T-helper 17 cell (primary cell): ENCODE measurements around the gene TAF3. TPM values are rescaled to one million over a fixed set of nuclear protein-coding genes. Genes with fewer than 3 reads are reported as not detected.

Experiments used
- ATAC-seq: fragments of 150-1000 bp; cut with Tn5 transposase; 2 replicates; pipeline ENCODE4 v1.10.0; 2021; ENCODE audit warnings: mild to moderate bottlenecking, moderate library complexity
- DNase-seq, 3 donors: peaks; one replicate each; pipeline versions ENCODE4 v3.0.0 to v3.0.0-alpha.2; 2020 to 2021
- H3K9me3 ChIP-seq: one replicate; pipeline ENCODE4 v1.7.0; 2013; ENCODE audit warnings: low read length, mild to moderate bottlenecking; ENCODE audit not compliant: control insufficient read depth, poor library complexity, severe bottlenecking
- H3K27ac Mint-ChIP-seq: one replicate; pipeline ENCODE4 v1.8.0; 2022; ENCODE audit warnings: mild to moderate bottlenecking, moderate library complexity, mixed read lengths
- H3K27me3 Mint-ChIP-seq: one replicate; pipeline ENCODE4 v1.8.0; 2022; ENCODE audit warnings: mixed read lengths
- H3K36me3 Mint-ChIP-seq: one replicate; pipeline ENCODE4 v1.8.0; 2022; ENCODE audit warnings: low read depth, mixed read lengths
- H3K4me1 Mint-ChIP-seq: one replicate; pipeline ENCODE4 v1.8.0; 2022; ENCODE audit warnings: mild to moderate bottlenecking, mixed read lengths
- H3K4me3 Mint-ChIP-seq: one replicate; pipeline ENCODE4 v1.8.0; 2022; ENCODE audit warnings: mild to moderate bottlenecking, moderate library complexity, mixed read lengths
- total RNA-seq, 4 donors: library from RNA in 2 of 4; stranded (reverse) in 2 of 4; gene quantifications; one replicate each; pipeline ENCODE4 v1.2.3 and lab custom pipeline; 2022 to 2026

TAF3 gene
- total RNA-seq, 2 donors from 2014 or later, result 17.0 to 18.4 TPM

DNA sequence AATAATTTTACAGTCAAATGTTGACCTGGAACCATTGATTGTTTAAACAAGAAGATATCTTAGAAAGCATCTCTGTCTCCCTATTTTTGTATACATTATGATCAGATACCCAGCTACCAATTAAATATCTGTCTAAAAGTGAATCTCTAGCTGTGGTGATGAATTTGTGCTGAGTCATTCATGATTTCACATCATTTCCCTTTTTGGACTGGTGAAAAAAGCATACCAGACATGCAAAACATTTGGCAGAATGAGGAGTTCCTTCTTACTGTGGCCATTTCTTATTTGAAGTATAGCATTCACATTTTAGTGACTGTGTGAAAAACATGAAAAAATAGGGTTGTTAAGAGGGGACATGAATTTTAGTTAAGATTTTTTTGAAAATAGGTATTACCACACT lies 138.2 kb downstream of the TAF3 start:
- Mint-ChIP-seq H3K27me3 (no peaks in the 10 kb centered on the region), H3K4me3 (no peak overlapping the region), H3K27ac (no peak overlapping the region), H3K4me1 (peaks cover 9% of the 10 kb centered on the region), H3K36me3 (no peaks in the 10 kb centered on the region)
- DNase-seq, result no peak
- ATAC-seq, result no peak
- no peaks in the 10 kb centered on the region for H3K9me3 ChIP-seq

DNA sequence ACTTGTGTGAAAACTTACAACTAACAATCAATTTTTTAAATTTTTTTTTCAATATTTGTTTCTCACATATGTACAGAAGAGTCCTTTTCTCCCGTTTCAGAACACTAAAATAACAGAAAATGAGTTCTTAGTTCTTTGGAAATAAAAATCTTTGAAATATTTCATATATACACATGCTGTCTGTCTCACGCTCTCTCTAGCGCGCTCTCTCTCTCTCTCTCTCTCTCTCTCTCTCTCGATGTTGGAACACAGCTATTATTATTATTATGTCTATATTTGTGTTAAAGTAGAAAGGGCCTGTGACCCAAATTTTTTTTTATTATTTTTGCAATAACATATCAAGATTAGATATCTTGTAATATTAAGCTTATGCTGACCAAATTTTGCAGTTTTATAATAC lies 139.3 kb downstream of the TAF3 start:
- H3K4me3 Mint-ChIP-seq, result no peak overlapping the region
- DNase-seq, result no peak
- no peaks in the 10 kb centered on the region for H3K9me3 ChIP-seq
- no peak overlapping the region for H3K27ac Mint-ChIP-seq
- H3K27me3 Mint-ChIP-seq, result no peaks in the 10 kb centered on the region
- H3K4me1 Mint-ChIP-seq, result peaks cover 6% of the 10 kb centered on the region
- H3K36me3 Mint-ChIP-seq, result no peaks in the 10 kb centered on the region
- no peak for ATAC-seq

- Mint-ChIP-seq H3K27ac (no peak overlapping the region), H3K27me3 (no peaks in the 10 kb centered on the region), H3K36me3 (no peaks in the 10 kb centered on the region), H3K4me3 (no peak overlapping the region), H3K4me1 (peaks cover 6% of the 10 kb centered on the region)
- ATAC-seq, result no peak
- DNase-seq, result no peak
- no peaks in the 10 kb centered on the region for H3K9me3 ChIP-seq
These were observed 140.1 kb downstream of the TAF3 start for GRCh38 chr10:7958442-7958841.

- DNase-seq (no peak), ATAC-seq (no peak)
- Mint-ChIP-seq H3K36me3 (peaks cover 9% of the 10 kb centered on the region), H3K27me3 (no peaks in the 10 kb centered on the region), H3K4me3 (no peak overlapping the region), H3K4me1 (peaks cover 10% of the 10 kb centered on the region), H3K27ac (no peak overlapping the region)
- no peaks in the 10 kb centered on the region for H3K9me3 ChIP-seq
These were observed 141.8 kb downstream of the TAF3 start for GRCh38 chr10:7960108-7960507.

GRCh38 chr10:7962592-7962991 lies 144.3 kb downstream of the TAF3 start:
- ATAC-seq, result no peak
- Mint-ChIP-seq H3K4me1 (peaks cover 8% of the 10 kb centered on the region), H3K27ac (no peak overlapping the region), H3K36me3 (peaks cover 13% of the 10 kb centered on the region), H3K27me3 (no peaks in the 10 kb centered on the region), H3K4me3 (no peak overlapping the region)
- H3K9me3 ChIP-seq, result no peaks in the 10 kb centered on the region
- DNase-seq, result no peak

GRCh38 chr10:7965457-7965856 lies 147.2 kb downstream of the TAF3 start:
- no peaks in the 10 kb centered on the region for H3K9me3 ChIP-seq
- Mint-ChIP-seq H3K4me3 (no peak overlapping the region), H3K4me1 (peaks cover 14% of the 10 kb centered on the region), H3K27ac (no peak overlapping the region), H3K36me3 (peaks cover 17% of the 10 kb centered on the region), H3K27me3 (no peaks in the 10 kb centered on the region)
- no peak for DNase-seq
- ATAC-seq, result no peak

DNA sequence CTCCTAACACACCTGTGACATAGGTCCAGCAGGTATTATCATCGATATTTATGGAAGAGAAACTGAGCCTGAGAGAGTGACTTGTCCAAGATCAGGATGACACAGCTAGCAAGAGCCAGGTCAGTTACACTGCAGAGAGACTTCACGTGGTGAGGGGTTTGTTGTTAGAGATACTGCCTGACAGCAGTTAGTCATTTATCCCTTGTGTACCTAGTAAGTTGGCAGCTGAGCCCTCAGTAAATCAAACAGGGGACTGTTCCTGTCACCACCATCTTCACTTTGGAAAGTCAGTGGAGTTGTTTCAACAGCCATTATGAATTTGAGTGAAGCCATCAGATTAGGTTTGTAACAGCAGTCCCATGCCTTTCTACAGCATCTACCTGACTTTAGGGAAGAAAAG lies 148.7 kb downstream of the TAF3 start:
- H3K36me3 Mint-ChIP-seq, result peaks cover 17% of the 10 kb centered on the region
- H3K9me3 ChIP-seq, result no peaks in the 10 kb centered on the region
- no peak overlapping the region for H3K4me3 Mint-ChIP-seq
- H3K27me3 Mint-ChIP-seq, result no peaks in the 10 kb centered on the region
- H3K4me1 Mint-ChIP-seq, result peaks cover 14% of the 10 kb centered on the region
- ATAC-seq, result no peak
- no peak overlapping the region for H3K27ac Mint-ChIP-seq
- no peak for DNase-seq

- Mint-ChIP-seq H3K27me3 (no peaks in the 10 kb centered on the region), H3K4me1 (peaks cover 9% of the 10 kb centered on the region), H3K27ac (no peak overlapping the region), H3K36me3 (peaks cover 17% of the 10 kb centered on the region), H3K4me3 (no peak overlapping the region)
- no peak for DNase-seq
- no peak for ATAC-seq
- no peaks in the 10 kb centered on the region for H3K9me3 ChIP-seq
These were observed 150.3 kb downstream of the TAF3 start for GRCh38 chr10:7968510-7969112.

- Mint-ChIP-seq H3K4me1 (peaks cover 9% of the 10 kb centered on the region), H3K4me3 (no peak overlapping the region), H3K27ac (no peak overlapping the region), H3K36me3 (peaks cover 12% of the 10 kb centered on the region), H3K27me3 (no peaks in the 10 kb centered on the region)
- DNase-seq (no peak), ATAC-seq (no peak)
- no peaks in the 10 kb centered on the region for H3K9me3 ChIP-seq
These were observed 151.3 kb downstream of the TAF3 start for GRCh38 chr10:7969623-7970022.

DNA sequence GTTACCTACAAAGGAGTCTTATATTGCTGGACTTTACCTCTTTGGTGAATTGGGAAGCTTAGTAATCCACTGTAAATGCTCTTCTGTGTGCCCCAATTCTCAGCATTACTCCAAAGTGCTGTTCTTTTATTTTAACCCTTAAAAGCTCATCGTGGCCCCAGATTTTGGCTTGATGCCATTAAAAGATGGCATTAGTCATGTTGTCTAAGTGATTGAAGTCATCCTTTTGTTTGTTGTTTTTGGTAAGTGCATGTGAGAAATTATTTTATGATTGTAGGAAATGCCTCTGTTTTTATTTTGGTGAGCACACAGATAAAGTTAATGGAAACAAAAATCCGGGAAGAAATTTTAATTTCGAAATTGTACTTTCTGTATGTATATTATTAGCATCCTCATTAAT lies 153.6 kb downstream of the TAF3 start:
- no peaks in the 10 kb centered on the region for H3K9me3 ChIP-seq
- Mint-ChIP-seq H3K4me1 (peaks cover 6% of the 10 kb centered on the region), H3K36me3 (peaks cover 5% of the 10 kb centered on the region), H3K27ac (no peak overlapping the region), H3K27me3 (no peaks in the 10 kb centered on the region), H3K4me3 (no peak overlapping the region)
- DNase-seq (no peak), ATAC-seq (no peak)

- peaks cover 6% of the 10 kb centered on the region for H3K4me1 Mint-ChIP-seq
- H3K27ac Mint-ChIP-seq, result no peak overlapping the region
- no peak for DNase-seq
- peaks cover 5% of the 10 kb centered on the region for H3K36me3 Mint-ChIP-seq
- H3K27me3 Mint-ChIP-seq, result no peaks in the 10 kb centered on the region
- no peak for ATAC-seq
- no peak overlapping the region for H3K4me3 Mint-ChIP-seq
- no peaks in the 10 kb centered on the region for H3K9me3 ChIP-seq
These were observed 154.1 kb downstream of the TAF3 start for GRCh38 chr10:7972367-7972766.

GRCh38 chr10:7980196-7980595 lies 161.9 kb downstream of the TAF3 start:
- Mint-ChIP-seq H3K4me1 (no peaks in the 10 kb centered on the region), H3K36me3 (peaks cover 1% of the 10 kb centered on the region), H3K27me3 (no peaks in the 10 kb centered on the region), H3K4me3 (no peak overlapping the region), H3K27ac (no peak overlapping the region)
- H3K9me3 ChIP-seq, result no peaks in the 10 kb centered on the region
- no peak for ATAC-seq
- no peak for DNase-seq

DNA sequence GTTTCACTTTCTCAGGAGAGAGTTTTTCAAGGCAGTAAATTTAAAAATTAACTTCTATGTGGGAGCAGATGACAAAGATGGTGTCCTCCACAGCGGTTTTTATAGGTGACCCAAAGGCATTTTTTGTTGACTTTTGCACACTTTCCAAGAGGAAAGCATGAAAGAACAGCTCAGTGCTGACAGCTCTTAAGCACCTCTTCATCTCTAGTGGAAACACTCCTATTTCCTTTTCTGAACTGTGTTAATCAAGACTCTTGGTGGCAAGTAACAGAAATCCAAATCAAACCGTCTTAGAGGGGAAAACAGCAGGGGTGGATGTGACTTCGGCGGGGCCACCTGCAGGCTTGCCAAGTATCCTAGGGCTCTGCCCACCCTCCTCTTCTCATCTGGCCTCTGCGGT lies 164.4 kb downstream of the TAF3 start:
- Mint-ChIP-seq H3K4me3 (no peak overlapping the region), H3K4me1 (peaks cover 3% of the 10 kb centered on the region), H3K27me3 (no peaks in the 10 kb centered on the region), H3K27ac (no peak overlapping the region), H3K36me3 (peaks cover 6% of the 10 kb centered on the region)
- no peak for DNase-seq
- no peak for ATAC-seq
- no peaks in the 10 kb centered on the region for H3K9me3 ChIP-seq

DNA sequence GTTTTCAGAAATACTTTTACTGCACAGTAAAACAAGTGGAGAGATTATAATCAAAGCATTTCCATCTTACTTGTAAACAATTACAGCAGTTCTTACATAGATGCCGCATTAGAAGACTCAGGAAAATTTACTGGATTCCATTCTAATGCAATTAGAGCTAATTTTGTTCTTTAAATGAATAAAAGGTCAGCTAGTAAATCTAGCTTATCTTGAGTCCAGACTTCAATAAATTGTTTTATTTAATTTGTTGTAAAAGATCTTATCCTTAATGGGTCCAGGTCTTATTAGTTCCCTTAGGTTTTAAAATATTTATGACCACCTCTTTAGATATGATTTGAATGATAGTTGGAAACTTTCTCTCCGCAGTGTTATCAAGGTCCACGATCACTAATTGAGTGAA lies 166.0 kb downstream of the TAF3 start:
- no peak for ATAC-seq
- Mint-ChIP-seq H3K36me3 (peaks cover 6% of the 10 kb centered on the region), H3K27ac (no peak overlapping the region), H3K4me1 (peaks cover 4% of the 10 kb centered on the region), H3K4me3 (no peak overlapping the region), H3K27me3 (no peaks in the 10 kb centered on the region)
- no peaks in the 10 kb centered on the region for H3K9me3 ChIP-seq
- DNase-seq, result no peak
